DMS114 treated with DMSO at 0.1 percent for 48 hours (cell line): ENCODE results near the gene CHRFAM7A.
"Not testable (repeated sequence)": the region's sequence is repeated elsewhere in the genome, so short reads cannot be mapped to it uniquely, and the experiment has no call there.

Experiments used
- DNase-seq: peaks from one replicate; lab custom pipeline; 2025; ENCODE audit not compliant: unreplicated experiment; lab: John Stamatoyannopoulos, UW

The CHRFAM7A gene

GRCh38 chr15:30321063-30321462, 72.3 kb downstream of the CHRFAM7A start:
- not testable (repeated sequence) for DNase-seq

- DNase-seq = not testable (repeated sequence)
Observed at GRCh38 chr15:30315704-30316103, 77.6 kb downstream of the CHRFAM7A start.

GRCh38 chr15:30310575-30310974, 82.8 kb downstream of the CHRFAM7A start:
- DNase-seq = not testable (repeated sequence)
